ENCODE data around the gene TMEM239.

Gene TMEM239

DNA sequence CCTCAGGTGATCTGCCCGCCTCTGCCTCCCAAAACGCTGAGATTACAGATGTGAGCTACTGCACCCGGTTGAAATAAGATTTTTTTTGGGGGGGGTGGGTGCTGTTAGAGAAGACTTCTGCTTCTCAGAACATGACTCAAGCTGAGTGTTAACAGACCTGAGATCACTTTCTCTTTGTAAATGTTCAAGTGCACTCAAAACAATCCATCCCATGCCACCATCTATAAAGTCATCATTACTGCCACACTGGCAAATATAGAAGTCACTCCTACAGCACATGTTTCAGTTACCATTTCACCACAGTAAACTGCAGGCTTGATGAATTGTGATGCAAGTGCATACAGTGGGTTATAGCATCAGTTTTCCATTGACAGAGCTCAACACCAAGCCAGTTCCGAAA lies 33.4 kb downstream of the TMEM239 start:
- DNase-seq (ENCODE audit: low read depth): no peak

DNA sequence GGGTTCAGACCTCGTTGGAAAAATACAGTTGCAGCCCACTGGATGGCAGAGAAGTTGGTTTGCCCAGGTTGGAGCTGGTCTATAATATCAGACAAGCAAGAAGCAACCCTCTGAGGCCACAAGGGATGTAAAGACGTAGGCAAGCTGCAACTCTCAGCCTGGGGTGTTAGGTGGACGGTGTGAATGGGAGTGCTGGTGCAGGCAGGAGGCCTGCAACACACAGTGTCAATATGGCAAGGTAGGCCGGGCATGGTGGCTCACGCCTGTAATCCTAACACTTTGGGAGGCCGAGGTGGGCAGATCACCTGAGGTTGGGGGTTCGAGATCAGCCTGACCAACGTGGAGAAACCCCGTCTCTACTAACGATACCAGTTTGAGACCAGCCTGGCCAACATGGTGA lies 34.9 kb downstream of the TMEM239 start:
- no peak for DNase-seq (ENCODE audit: low read depth)

DNA sequence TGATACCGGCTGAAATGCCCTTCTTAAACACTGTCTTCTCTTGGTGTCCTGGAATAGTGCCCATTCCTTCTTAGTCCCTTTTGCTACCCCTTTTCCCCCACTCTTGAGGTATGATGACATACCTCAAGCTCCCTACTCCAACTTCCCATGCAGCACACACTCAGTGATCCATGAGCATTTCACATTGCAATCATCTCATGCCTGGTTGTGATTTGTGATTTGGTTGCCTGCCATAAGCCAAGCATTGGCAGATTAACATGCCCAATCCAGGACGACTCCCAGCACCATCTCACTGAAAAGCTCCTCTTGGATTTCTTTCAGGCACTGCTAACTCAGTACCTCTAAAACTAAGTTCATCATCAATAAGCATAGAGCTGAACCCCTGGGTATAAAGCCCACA lies 42.4 kb downstream of the TMEM239 start:
- DNase-seq (ENCODE audit: low read depth): no peak

DNA sequence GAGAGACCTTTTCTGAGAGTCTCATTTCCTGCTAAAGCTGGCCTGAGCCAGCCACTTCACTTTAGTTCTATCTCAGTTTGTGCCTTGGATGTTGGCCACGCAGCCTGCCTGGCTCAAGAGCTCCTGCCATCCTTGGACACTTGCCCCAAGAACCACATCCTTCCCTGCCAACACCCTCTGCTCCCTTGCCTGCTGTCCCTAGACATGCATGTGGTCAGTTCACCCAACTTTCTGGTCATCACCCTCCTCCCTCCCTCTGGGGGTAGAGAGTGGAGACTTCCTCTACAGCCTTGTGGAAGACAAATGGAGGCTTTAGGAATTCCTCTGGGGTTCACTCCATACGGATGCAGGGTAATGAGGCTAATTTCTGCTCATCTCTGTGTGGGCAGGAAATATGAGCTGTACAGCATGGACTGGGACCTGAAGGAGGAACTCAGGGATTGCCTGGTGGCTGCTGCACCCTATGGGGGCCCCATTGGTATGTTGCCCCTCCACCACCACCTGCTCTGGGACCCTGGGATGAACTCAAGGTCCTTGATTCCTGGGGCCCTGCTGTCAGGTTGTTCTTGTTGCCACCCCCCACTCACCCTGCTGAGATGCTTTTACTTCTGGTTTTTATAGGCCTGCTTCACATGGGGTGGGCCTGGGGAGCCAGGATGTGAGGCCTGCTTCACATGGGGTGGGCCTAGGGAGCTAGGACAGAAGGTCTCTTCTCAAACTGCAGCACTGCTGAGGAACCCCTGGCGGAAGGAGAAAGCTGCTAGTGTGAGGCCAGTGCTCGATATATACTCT lies 43.4 kb downstream of the TMEM239 start:
- no peak for DNase-seq (ENCODE audit: low read depth)

DNA sequence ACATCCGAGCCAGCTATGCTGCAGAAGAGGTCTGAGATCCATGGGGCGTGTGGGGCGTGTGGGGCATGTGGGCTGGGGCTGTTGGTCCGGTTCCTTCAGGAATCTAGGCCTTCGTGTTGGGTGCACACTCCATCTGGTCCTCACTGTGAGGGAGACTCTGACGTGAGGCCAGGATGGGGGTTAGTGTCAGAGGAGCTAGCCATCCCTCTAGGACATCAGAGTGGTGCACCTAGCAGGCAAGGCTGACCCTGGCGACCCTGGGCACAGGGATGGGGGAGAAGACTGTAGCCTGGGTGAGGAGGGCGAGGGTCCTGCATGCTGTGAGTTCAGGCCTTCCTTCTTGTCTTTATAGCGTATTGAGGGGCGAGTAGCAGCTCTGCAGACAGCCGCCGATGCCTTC lies 48.5 kb downstream of the TMEM239 start:
- no peak for DNase-seq (ENCODE audit: low read depth)

DNA sequence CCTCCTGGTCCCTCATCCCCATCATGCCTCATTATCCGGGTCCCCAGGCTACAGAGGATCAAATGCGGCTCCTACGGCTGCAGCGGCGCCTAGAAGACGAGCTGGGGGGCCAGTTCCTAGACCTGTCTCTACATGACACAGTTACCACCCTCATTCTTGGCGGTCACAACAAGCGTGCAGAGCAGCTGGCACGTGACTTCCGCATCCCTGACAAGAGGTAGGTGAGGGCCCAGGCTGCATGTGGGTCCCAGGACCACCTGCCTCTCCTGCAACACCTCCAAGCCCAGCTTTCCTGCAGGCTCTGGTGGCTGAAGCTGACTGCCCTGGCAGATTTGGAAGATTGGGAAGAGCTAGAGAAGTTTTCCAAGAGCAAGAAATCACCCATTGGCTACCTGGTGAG lies 48.9 kb downstream of the TMEM239 start:
- DNase-seq (ENCODE audit: low read depth): no peak

DNA sequence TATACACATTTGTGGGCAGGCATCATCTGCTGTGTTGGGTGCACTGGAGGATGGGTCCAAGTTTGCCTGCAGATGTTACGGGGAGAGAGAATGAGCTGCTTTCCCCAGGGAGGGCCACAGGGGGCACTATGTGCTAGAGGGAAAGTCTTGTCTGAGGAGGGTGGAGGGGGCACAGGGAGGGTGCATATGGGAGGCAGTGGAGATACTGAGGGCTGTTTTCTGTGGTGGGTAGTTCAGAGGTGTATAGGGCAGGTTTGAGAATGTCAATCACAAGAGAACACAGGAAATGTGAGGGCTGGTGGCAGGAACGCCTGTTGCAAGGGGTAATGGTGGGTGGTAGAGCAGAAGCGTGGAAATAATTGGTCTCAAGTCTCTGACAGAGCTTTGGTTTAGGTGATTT lies 49.5 kb downstream of the TMEM239 start:
- no peak for DNase-seq (ENCODE audit: low read depth)

DNA sequence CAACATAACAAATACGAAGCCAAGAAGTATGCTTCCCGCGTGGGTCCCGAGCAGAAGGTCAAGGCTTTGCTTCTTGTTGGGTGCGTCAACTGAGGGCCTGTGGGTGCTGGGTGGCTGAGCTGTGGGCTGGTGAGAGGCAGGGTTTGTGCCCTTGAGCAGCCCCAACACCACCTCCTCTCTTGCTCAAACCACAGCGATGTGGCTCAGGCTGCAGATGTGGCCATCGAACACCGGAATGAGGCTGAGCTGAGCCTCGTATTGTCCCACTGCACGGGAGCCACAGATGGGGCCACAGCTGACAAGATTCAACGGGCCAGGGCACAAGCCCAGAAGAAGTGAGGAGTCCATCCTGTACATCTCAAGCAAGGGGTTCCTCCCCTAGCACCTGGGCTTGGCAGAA lies 50.1 kb downstream of the TMEM239 start:
- DNase-seq (ENCODE audit: low read depth): no peak

DNA sequence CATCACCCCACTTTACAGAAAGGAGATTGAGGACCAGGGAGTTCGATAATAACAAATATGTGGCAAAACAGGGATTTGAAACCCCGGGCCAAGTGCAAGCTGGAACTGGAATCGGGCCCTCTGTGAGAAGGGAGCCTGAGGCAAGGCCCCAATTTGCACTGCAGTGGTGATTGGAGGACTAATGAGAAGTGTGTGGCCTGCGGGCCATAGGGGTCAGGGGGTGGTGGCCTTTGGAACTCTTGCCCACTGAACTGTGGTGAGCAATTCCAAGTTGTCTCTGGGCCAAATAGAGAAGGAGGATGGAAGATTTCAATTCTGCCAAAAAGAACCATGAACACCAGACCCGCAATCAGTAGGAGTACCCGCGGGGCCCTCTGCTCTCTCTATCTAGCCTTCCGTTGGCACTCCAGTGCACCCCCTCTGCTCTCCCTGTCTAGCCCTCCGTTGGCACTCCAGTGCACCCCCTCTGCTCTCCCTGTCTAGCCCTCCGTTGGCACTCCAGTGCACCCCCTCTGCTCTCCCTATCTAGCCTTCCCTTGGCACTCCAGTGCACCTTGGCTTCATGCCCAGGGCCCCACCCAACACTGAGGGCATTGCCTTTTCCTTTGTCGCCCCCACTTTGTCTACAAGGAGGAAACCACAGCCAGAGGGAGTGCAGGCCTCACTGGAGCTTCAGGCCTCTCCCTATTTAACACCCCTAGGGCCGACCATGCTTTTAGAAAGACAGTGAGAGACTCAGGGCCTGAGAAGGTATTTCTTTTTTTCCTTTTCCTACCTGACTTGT lies 51.1 kb downstream of the TMEM239 start:
- no peak for DNase-seq (ENCODE audit: low read depth)

Measured in fibroblast of the conjunctiva (primary cell).